HL-60 (cell line): ENCODE results near the gene AAK1.

Experiments
- POLR2AphosphoS5 ChIP-seq: IDR thresholded peaks from 2 replicates; pipeline ENCODE4 v1.6.1; 2012; ENCODE audit warnings: low read depth
- SPI1 ChIP-seq: IDR thresholded peaks from 2 replicates; pipeline ENCODE4 v1.6.1; 2012; ENCODE audit warnings: low read depth, mild to moderate bottlenecking, borderline replicate concordance
- TF ChIP-seq, protein P1 (sequence below): IDR thresholded peaks from one replicate; pipeline ENCODE4 v1.5.1; 2011; ENCODE audit warnings: low read length, control low read depth, inconsistent platforms; ENCODE audit not compliant: insufficient read depth
- TF ChIP-seq, protein P2 (sequence below): IDR thresholded peaks from 2 replicates; pipeline ENCODE4 v1.6.1; 2012; ENCODE audit warnings: low read depth; ENCODE audit not compliant: insufficient replicate concordance

DNA sequence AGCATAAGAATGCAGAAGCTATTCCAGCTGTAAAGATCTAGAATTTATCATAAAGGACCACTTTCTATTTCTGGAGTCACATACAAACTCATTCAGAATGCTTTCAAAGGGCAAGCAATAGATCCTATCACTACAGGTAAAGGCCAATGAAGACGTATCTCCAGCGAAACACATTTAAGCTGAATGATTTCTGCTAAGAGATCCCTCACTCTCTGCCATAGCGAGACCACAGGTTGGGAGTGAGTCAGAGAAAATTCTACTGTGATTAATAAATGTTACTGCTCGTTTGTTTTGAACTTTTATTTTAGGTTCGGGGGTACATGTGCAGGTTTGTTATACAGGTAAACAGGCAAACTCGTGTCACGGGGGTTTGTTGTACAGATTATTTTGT lies 133.8 kb downstream of the AAK1 start:
- TF ChIP-seq, protein P1, sequence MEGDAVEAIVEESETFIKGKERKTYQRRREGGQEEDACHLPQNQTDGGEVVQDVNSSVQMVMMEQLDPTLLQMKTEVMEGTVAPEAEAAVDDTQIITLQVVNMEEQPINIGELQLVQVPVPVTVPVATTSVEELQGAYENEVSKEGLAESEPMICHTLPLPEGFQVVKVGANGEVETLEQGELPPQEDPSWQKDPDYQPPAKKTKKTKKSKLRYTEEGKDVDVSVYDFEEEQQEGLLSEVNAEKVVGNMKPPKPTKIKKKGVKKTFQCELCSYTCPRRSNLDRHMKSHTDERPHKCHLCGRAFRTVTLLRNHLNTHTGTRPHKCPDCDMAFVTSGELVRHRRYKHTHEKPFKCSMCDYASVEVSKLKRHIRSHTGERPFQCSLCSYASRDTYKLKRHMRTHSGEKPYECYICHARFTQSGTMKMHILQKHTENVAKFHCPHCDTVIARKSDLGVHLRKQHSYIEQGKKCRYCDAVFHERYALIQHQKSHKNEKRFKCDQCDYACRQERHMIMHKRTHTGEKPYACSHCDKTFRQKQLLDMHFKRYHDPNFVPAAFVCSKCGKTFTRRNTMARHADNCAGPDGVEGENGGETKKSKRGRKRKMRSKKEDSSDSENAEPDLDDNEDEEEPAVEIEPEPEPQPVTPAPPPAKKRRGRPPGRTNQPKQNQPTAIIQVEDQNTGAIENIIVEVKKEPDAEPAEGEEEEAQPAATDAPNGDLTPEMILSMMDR, result no peak
- no peak for TF ChIP-seq POLR2AphosphoS5
- TF ChIP-seq SPI1, result no peak
- TF ChIP-seq, protein P2, sequence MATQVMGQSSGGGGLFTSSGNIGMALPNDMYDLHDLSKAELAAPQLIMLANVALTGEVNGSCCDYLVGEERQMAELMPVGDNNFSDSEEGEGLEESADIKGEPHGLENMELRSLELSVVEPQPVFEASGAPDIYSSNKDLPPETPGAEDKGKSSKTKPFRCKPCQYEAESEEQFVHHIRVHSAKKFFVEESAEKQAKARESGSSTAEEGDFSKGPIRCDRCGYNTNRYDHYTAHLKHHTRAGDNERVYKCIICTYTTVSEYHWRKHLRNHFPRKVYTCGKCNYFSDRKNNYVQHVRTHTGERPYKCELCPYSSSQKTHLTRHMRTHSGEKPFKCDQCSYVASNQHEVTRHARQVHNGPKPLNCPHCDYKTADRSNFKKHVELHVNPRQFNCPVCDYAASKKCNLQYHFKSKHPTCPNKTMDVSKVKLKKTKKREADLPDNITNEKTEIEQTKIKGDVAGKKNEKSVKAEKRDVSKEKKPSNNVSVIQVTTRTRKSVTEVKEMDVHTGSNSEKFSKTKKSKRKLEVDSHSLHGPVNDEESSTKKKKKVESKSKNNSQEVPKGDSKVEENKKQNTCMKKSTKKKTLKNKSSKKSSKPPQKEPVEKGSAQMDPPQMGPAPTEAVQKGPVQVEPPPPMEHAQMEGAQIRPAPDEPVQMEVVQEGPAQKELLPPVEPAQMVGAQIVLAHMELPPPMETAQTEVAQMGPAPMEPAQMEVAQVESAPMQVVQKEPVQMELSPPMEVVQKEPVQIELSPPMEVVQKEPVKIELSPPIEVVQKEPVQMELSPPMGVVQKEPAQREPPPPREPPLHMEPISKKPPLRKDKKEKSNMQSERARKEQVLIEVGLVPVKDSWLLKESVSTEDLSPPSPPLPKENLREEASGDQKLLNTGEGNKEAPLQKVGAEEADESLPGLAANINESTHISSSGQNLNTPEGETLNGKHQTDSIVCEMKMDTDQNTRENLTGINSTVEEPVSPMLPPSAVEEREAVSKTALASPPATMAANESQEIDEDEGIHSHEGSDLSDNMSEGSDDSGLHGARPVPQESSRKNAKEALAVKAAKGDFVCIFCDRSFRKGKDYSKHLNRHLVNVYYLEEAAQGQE, result no peak
